ENCODE data around the gene ST13. TPM values are rescaled to one million over a fixed set of nuclear protein-coding genes. Genes with fewer than 3 reads are reported as not detected.
"Not testable (repeated sequence)": the region's sequence is repeated elsewhere in the genome, so short reads cannot be mapped to it uniquely, and the experiment has no call there.

The ST13 gene
- total RNA-seq, 2 experiments from 2014 or later: 164 to 170 TPM

DNA sequence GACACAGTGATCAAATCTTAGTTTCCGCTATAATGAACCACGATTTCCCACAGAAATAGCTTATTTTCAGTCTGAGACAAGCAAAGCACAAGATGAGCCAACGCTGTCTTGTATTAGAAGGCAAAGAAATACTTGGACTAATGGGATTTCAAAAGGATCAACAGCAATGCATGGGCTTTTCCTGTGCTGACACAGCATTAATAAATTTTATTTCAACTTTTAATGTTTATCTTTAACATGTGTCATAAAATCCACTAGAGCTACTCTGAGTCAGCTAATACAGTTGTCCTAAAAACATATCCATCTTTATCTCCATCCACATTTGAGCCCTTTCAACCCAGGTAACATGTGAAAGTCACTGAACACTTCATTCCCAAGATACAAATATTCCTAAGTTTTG is 21.8 kb downstream of the ST13 start:
- Histone ChIP-seq H3K4me1 (ENCODE audit: insufficient read depth, low read length) (no peaks in the 10 kb centered on the region), H3K4me3 (ENCODE audit: low read length) (no peak overlapping the region), H3K36me3 (ENCODE audit: insufficient read depth, low read length) (peaks cover 85% of the 10 kb centered on the region), H3K27ac (ENCODE audit: low read depth in 1 of 2, low read length in 2 of 2) (no peak overlapping the region), H3K27me3 (ENCODE audit: control insufficient read depth in 1 of 2, insufficient read depth in 2 of 2, low read length in 2 of 2) (no peaks in the 10 kb centered on the region), H3K9me3 (ENCODE audit: control insufficient read depth in 1 of 2, insufficient read depth in 1 of 2, low read length in 2 of 2) (no peaks in the 10 kb centered on the region)
- Mint-ChIP-seq H3K4me3 (no peak overlapping the region), H3K9me3 (no peaks in the 10 kb centered on the region), H3K36me3 (ENCODE audit: low read depth) (peaks cover 78% of the 10 kb centered on the region), H3K27me3 (no peaks in the 10 kb centered on the region), H3K4me1 (ENCODE audit: low read depth) (peaks cover 10% of the 10 kb centered on the region), H3K27ac (no peak overlapping the region)
- ChIA-PET POLR2A (interaction anchor here (0.5 to 0.9 kb wide), 3 partner anchors 16 to 152 kb away, joined by 3 read pairs; no protein-coding TSS in a partner anchor), CTCF (no interaction called here)
- TF ChIP-seq, protein P1, sequence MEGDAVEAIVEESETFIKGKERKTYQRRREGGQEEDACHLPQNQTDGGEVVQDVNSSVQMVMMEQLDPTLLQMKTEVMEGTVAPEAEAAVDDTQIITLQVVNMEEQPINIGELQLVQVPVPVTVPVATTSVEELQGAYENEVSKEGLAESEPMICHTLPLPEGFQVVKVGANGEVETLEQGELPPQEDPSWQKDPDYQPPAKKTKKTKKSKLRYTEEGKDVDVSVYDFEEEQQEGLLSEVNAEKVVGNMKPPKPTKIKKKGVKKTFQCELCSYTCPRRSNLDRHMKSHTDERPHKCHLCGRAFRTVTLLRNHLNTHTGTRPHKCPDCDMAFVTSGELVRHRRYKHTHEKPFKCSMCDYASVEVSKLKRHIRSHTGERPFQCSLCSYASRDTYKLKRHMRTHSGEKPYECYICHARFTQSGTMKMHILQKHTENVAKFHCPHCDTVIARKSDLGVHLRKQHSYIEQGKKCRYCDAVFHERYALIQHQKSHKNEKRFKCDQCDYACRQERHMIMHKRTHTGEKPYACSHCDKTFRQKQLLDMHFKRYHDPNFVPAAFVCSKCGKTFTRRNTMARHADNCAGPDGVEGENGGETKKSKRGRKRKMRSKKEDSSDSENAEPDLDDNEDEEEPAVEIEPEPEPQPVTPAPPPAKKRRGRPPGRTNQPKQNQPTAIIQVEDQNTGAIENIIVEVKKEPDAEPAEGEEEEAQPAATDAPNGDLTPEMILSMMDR (IDR thresholded peaks at IDR 0.05): no peak
- intact Hi-C loops (cut with DNase I, micrococcal nuclease): no loop called here
- no peak for DNase-seq
- ATAC-seq (ENCODE audit: poor library complexity): no peak

DNA sequence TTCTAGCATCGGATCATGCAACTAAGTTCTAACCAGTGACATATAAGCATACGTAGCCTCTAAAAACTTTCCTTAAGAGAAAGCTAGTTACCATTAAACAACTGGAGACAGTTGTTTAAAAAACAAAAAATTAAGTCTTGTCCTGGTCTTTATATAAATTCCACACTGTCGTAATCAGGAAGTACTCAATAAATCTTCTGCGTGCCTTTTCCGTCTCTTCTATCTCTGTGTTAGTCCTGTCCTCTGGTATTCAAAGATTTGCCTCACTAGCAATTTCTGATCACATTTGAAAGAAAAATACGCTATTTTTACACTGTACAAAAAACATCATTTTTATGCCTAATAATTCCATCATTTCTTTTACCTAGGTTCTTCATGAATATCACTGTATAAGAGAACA is 27.3 kb downstream of the ST13 start:
- Histone ChIP-seq H3K4me3 (ENCODE audit: low read length) (no peak overlapping the region), H3K4me1 (ENCODE audit: insufficient read depth, low read length) (no peaks in the 10 kb centered on the region), H3K36me3 (ENCODE audit: insufficient read depth, low read length) (peaks cover 68% of the 10 kb centered on the region), H3K27ac (ENCODE audit: low read depth in 1 of 2, low read length in 2 of 2) (no peak overlapping the region), H3K9me3 (ENCODE audit: control insufficient read depth in 1 of 2, insufficient read depth in 1 of 2, low read length in 2 of 2) (no peaks in the 10 kb centered on the region), H3K27me3 (ENCODE audit: control insufficient read depth in 1 of 2, insufficient read depth in 2 of 2, low read length in 2 of 2) (no peaks in the 10 kb centered on the region)
- Mint-ChIP-seq H3K36me3 (ENCODE audit: low read depth) (peaks cover 71% of the 10 kb centered on the region), H3K4me3 (no peak overlapping the region), H3K9me3 (no peaks in the 10 kb centered on the region), H3K27ac (no peak overlapping the region), H3K4me1 (ENCODE audit: low read depth) (no peaks in the 10 kb centered on the region), H3K27me3 (no peaks in the 10 kb centered on the region)
- ChIA-PET CTCF (interaction anchor here (1.4 kb wide), 1 partner anchor 146 kb away, joined by 3 read pairs; no protein-coding TSS in a partner anchor), POLR2A (interaction anchor here (0.7 kb wide), 1 partner anchor 736 kb away, joined by 3 read pairs; no protein-coding TSS in a partner anchor)
- no peak for ATAC-seq (ENCODE audit: poor library complexity)
- TF ChIP-seq, protein P1 (IDR thresholded peaks at IDR 0.05): no peak
- intact Hi-C loops (cut with DNase I, micrococcal nuclease): no loop called here
- DNase-seq: no peak

DNA sequence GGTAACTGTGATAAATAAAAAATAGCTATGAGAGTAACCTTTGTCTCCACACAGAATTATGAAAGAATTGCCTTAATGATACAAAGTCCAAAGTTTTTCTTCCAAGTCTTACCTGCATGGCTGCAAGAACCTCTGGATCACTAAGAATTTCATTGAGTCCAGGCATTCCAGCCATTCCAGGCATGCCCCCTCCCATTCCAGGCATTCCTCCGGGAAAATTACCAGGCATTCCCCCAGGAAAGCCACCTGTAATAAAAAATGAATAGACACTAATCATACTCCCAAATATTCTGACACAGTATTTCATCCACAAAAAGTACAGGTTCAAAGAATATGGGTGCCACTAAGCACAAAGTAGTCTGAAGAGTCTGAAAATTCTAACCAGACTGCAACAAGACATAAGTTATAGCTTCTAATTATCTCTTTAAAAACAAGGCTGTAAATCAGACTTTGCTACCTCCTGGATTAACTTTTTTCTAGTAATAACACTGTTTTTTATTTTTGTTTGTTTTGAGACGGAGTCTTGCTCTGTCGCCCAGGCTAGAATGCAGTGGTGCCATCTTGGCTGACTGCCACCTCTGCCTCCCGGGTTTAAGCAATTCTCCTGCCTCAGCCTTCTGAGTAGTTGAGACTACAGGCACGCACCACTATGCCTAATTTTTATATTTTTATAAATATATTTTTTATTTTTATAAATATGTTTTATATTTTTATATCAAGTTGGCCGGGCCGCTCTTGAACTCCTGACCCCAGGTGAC is 29.3 kb downstream of the ST13 start:
- no peaks in the 10 kb centered on the region for H3K4me1 Mint-ChIP-seq (ENCODE audit: low read depth)
- H3K27ac ChIP-seq (ENCODE audit: low read depth in 1 of 2, low read length in 2 of 2): no peak overlapping the region
- ChIA-PET CTCF (no interaction called here), POLR2A (no interaction called here)
- H3K36me3 Mint-ChIP-seq (ENCODE audit: low read depth): peaks cover 55% of the 10 kb centered on the region
- H3K4me3 Mint-ChIP-seq: no peak overlapping the region
- ATAC-seq (ENCODE audit: poor library complexity): no peak
- intact Hi-C loops (cut with DNase I, micrococcal nuclease): no loop called here
- no peaks in the 10 kb centered on the region for H3K27me3 Mint-ChIP-seq
- H3K4me1 ChIP-seq (ENCODE audit: insufficient read depth, low read length): no peaks in the 10 kb centered on the region
- TF ChIP-seq, protein P1 (IDR thresholded peaks at IDR 0.05): no peak
- no peaks in the 10 kb centered on the region for H3K9me3 ChIP-seq (ENCODE audit: control insufficient read depth in 1 of 2, insufficient read depth in 1 of 2, low read length in 2 of 2)
- peaks cover 54% of the 10 kb centered on the region for H3K36me3 ChIP-seq (ENCODE audit: insufficient read depth, low read length)
- no peaks in the 10 kb centered on the region for H3K27me3 ChIP-seq (ENCODE audit: control insufficient read depth in 1 of 2, insufficient read depth in 2 of 2, low read length in 2 of 2)
- H3K9me3 Mint-ChIP-seq: no peaks in the 10 kb centered on the region
- no peak overlapping the region for H3K27ac Mint-ChIP-seq
- DNase-seq: no peak
- H3K4me3 ChIP-seq (ENCODE audit: low read length): no peak overlapping the region

DNA sequence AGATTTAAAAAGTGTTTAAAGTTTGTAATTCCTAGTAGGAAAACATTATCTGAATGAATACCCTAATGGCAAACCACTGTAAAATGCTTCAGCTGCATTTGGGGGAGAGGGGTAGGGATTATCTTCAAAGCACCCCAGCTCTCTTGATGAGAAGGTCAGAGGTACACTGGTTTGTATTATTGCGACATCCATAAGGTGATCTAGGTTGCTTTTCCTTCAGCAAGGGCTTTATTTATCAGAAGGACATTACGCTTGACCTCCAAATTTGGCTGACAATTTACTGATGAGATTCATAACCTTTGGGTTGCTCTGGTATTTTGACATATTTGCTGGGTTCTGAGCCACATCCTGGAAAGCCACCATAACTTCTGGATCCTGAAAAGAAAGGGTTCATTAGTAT is 30.1 kb downstream of the ST13 start:
- H3K27ac ChIP-seq (ENCODE audit: low read depth in 1 of 2, low read length in 2 of 2); CTCF ChIA-PET; H3K4me3 ChIP-seq (ENCODE audit: low read length); H3K4me3 Mint-ChIP-seq; H3K9me3 ChIP-seq (ENCODE audit: control insufficient read depth in 1 of 2, insufficient read depth in 1 of 2, low read length in 2 of 2); H3K9me3 Mint-ChIP-seq; H3K4me1 ChIP-seq (ENCODE audit: insufficient read depth, low read length); intact Hi-C loops (cut with DNase I, micrococcal nuclease); POLR2A ChIA-PET; H3K4me1 Mint-ChIP-seq (ENCODE audit: low read depth); H3K27me3 Mint-ChIP-seq; DNase-seq; ATAC-seq (ENCODE audit: poor library complexity); H3K27ac Mint-ChIP-seq; H3K27me3 ChIP-seq (ENCODE audit: control insufficient read depth in 1 of 2, insufficient read depth in 2 of 2, low read length in 2 of 2): not testable (repeated sequence)
- peaks cover 46% of the 10 kb centered on the region for H3K36me3 ChIP-seq (ENCODE audit: insufficient read depth, low read length)
- peaks cover 48% of the 10 kb centered on the region for H3K36me3 Mint-ChIP-seq (ENCODE audit: low read depth)

Data from CD4-positive, alpha-beta T cell (primary cell).